ENCODE measurements around the gene BTG2.
A peak's percentile ranks its signal among the peaks of the same experiment; 100 is the strongest.
"Not testable (repeated sequence)": the region's sequence is repeated elsewhere in the genome, so short reads cannot be mapped to it uniquely, and the experiment has no call there.

The BTG2 gene, protein sequence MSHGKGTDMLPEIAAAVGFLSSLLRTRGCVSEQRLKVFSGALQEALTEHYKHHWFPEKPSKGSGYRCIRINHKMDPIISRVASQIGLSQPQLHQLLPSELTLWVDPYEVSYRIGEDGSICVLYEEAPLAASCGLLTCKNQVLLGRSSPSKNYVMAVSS

GRCh38 chr1:203304919-203305808 lies at the start of gene BTG2:
TSS of gene BTG2 (plus strand) at chr1:203305519. CDS start at chr1:203305607, 88 bp downstream.
- DNase-seq (ENCODE audit: low read depth in 3 of 3), result peak; percentile 84 to 88 (median 88)

- not testable (repeated sequence) for DNase-seq (ENCODE audit: low read depth in 3 of 3)
These were observed 48.7 kb upstream of the BTG2 start for GRCh38 chr1:203256636-203257035.

GRCh38 chr1:203263496-203263895 lies 41.8 kb upstream of the BTG2 start:
- DNase-seq (ENCODE audit: low read depth in 3 of 3), result no peak

DNA sequence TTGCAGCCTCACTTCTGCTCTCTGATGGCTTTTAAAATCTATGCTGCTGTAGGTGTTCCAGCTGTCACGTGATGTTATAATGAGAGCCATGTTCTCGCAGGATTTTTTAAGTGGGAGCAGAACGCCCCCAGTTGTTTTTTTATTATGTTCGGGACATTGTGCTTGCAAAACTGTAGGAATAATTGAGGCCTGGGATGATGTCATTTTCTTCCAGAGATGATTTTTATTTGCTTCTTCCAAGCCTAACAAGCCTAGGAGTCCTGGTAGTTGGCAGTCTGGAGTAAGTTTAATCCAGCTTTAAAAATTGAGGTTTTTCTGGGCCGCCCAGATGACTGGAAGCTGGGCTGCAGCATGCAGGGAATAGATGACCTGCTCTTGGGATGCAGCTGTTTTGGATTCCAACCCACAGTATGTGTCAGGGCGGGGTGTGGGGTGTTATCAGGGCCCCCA lies 41.2 kb upstream of the BTG2 start:
- no peak for DNase-seq (ENCODE audit: low read depth in 3 of 3)

- DNase-seq (ENCODE audit: low read depth in 3 of 3), result no peak
These were observed 39.8 kb upstream of the BTG2 start for GRCh38 chr1:203265541-203265940.

- not testable (repeated sequence) for DNase-seq (ENCODE audit: low read depth in 3 of 3)
These were observed 39.2 kb upstream of the BTG2 start for GRCh38 chr1:203266140-203266539.

DNA sequence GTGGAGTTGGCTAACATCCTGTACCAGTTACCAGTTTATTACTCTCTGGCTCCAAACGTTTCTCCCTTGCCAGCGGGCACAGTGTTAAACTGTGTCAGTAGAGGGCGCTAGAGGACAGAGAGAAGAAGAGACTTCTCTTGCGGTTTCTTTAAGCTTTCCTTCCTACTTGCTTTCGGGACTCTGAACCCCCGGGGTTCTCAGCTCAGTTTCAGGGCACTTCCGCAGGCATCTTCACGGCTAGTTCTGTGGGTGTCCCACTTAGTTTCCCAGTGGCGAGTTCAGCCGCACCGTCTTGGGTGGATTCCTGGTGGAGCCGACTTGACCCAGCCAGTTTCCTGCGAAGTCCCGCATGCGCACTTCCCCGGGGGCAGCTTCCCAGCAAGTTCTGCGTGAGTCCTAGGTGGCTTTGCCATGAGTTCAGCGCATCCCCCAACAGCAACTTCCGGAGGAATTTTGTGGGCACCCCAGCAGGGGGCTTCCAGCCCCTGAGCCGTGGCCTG lies 37.9 kb upstream of the BTG2 start:
- DNase-seq (ENCODE audit: low read depth in 3 of 3), result peak; percentile 63 to 77 (median 66)

GRCh38 chr1:203267912-203268311 lies 37.4 kb upstream of the BTG2 start:
- no peak for DNase-seq (ENCODE audit: low read depth in 3 of 3)

- no peak for DNase-seq (ENCODE audit: low read depth in 3 of 3)
These were observed 36.2 kb upstream of the BTG2 start for GRCh38 chr1:203268901-203269653.

DNA sequence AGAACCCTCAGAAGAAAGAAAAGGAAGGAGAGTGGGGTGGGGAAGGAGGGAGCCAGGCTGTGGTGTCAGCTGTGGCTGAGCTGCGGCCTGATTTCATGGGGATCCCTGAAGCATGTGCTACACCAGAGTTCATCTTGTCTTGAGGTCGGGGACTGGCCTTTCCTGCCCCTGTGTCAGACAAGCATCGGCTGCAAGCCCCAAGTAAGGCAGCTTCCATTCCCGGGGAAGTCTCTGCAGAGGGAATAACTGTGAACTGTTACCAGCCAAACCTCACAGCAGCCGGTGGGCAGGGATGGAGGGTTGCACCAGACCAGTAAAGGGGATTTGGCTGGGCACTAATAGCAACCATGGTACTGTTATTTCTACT lies 35.7 kb upstream of the BTG2 start:
- DNase-seq (ENCODE audit: low read depth in 3 of 3), result no peak

- DNase-seq (ENCODE audit: low read depth in 3 of 3), result no peak
These were observed 34.9 kb upstream of the BTG2 start for GRCh38 chr1:203270448-203270847.

DNA sequence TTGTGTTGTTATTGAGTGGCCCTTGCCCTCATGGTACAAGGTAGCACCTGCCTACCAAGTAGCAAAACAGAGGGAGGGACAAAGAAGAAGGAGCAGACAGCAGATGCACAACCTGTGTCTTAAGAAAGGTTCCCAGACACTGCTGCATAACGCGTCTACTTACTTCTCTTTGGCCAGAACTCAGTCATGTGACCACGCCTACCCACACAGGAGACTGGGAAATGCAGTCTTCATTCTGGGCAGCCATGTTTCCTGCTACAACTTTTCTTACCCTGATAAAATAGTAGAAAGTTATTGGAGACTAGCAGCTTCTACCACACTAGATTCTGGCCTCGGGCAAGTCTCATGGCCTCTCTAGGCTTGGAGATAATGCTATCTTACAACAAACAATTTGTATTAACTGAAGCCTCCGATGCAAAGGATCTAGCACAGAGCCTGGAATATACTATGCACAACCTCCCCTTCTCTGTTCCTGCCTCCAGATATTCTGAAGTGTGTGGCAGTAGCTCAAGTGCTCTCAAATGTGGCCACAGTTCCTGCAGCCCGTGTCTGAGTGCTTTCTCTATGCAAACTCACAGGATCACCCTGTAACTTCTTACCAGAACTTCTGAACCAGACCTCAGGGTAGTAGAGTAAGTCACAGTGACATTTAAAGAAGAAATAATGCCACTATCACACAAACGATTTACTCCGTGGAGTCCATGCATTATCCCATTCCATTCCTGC lies 34.1 kb upstream of the BTG2 start:
- peak in 2 of 3 donors; percentile 44 to 54 for DNase-seq (ENCODE audit: low read depth in 3 of 3)

- DNase-seq (ENCODE audit: low read depth in 3 of 3), result no peak
These were observed 33.2 kb upstream of the BTG2 start for GRCh38 chr1:203271962-203272632.

- DNase-seq (ENCODE audit: low read depth in 3 of 3), result no peak
These were observed 32.6 kb upstream of the BTG2 start for GRCh38 chr1:203272633-203273205.

DNA sequence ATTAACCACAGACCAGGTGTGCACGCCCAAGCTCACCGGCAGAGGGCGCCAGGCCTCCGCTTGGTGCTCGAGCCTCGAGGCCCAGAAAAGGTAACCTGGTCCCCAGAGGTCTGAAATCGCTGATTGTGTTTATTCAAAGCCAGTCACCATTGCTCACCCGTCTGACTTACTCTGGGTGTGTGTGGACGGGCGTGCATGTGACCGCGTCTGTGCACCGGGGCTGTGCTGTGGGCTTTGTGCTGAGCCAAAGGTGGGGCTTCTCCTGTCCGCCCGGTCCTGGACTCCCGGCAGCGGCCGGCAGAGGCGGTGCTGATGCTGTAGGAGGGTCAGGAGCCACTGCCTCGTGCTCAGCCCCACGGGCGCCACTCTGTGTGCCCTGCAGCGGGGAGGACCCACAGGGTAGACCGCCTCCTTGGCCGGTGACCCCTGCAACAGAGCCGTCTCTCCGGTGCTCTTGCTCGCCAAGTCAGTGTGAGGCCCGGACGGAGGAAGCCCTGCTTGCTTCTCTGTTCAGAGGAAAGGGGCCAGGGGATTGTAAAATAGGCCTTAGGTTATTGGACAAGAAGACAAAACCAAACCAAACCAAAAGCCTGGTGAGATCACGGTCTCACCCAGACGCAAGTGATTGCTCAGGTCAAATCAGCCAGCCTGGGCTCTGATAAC lies 32.0 kb upstream of the BTG2 start:
- peak; percentile 79 to 92 (median 88) for DNase-seq (ENCODE audit: low read depth in 3 of 3)

- no peak for DNase-seq (ENCODE audit: low read depth in 3 of 3)
These were observed 31.3 kb upstream of the BTG2 start for GRCh38 chr1:203273869-203274602.

DNA sequence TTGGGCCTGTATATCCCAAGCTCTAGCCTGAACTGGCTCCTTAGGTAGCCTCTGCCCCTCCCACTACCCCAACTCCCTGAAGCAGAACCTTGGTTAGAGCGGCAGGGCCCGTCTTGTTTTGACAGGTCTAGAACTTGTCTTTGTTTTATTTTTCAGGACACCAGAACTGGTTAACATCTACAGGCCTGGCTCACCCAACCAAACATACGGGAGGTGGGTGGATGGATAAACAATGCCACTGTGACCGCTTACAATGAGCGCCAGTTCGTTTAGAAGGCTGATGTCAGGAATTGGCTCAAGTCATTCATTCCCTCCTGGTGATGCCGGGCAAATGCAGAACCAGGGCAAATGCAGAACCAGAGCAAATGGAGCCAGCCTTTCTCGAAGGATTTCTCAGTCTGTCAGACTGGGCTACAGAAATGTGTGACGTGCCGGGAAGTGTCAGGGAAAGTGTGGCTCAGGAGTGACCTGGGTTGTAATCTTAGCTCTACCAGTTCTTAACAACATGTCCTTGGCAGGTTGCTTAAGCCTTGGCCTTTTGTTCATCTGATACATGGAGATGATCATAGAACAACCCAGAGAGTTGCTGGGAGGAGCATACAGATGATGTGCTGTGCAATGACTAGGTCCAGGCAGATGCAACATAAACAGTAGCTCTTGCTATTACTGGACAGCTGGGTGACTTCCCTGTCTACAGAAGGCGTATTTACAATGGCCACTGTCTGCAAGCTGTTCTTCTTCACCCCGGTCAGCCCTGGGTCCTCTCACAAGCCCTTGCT lies 30.5 kb upstream of the BTG2 start:
- DNase-seq (ENCODE audit: low read depth in 3 of 3), result no peak

DNA sequence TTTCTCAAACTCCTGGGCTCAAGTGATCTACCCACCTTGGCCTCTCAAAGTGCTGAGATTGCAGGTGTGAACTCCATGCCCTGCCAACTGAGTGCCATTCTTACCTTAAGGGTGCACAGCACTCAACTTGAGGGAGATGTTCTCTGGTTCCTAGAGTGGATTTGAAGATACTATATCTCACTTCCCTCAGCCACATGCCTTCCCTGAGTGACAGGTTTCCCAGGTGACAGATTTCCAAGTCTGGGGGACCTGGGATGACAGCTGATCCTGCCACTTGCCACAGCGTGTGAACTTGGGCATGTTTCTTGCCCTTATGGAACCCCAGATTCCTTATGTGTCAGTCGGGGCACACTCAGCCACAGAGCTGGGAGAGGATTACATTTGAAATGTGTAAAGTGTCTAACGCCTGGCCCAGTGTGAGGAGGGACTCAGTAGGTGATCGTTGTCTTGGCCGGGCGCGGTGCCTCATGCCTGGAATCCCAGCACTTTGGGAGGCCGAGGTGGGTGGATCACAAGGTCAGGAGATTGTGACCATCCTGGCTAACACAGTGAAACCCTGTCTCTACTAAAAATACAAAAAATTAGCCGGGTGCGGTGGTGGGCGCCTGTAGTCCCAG lies 29.6 kb upstream of the BTG2 start:
- no peak for DNase-seq (ENCODE audit: low read depth in 3 of 3)
